ENCODE results near the gene PKIG. TPM values are rescaled to one million over a fixed set of nuclear protein-coding genes. Genes with fewer than 3 reads are reported as not detected.

Gene PKIG
- total RNA-seq, 2 donors from 2014 or later: 30.9 to 44.7 TPM

Other genes with a start within 250 kb of the PKIG start
- gene R3HDML, start 245.5 kb upstream of the PKIG start, total RNA-seq: not detected
- gene HNF4A, start 226.9 kb upstream of the PKIG start, total RNA-seq: 100 to 1,000 TPM; 301 to 321 TPM
- 1 to 10 TPM; 7.4 to 8.5 TPM for gene TTPAL, start 106.7 kb upstream of the PKIG start, total RNA-seq
- 100 to 1,000 TPM in 1 of 2 donors, 10 to 100 TPM in 1; 89.3 to 117 TPM for gene SERINC3, start 60.5 kb upstream of the PKIG start, total RNA-seq
- 1 to 10 TPM; 2.5 to 3.4 TPM for gene ADA, start 69.1 kb downstream of the PKIG start, total RNA-seq
- gene CCN5, start 132.8 kb downstream of the PKIG start, total RNA-seq: 1 to 10 TPM; 2.8 to 9.4 TPM
- under 1 TPM; 0.25 to 0.40 TPM for gene KCNK15, start 163.3 kb downstream of the PKIG start, total RNA-seq
- gene RIMS4, start 228.0 kb downstream of the PKIG start, total RNA-seq: 1 to 10 TPM in 1 of 2 donors, under 1 TPM in 1; 0.56 to 1.2 TPM